GM19455 (cell line): ENCODE results near the gene GCNA.

Experiments used
- ATAC-seq: cut with Tn5 transposase; IDR thresholded peaks from one replicate; pipeline ENCODE4 v1.9.1; 2021; ENCODE audit not compliant: unreplicated experiment

GCNA gene

GRCh38 chrX:71615056-71615455 lies 36.8 kb downstream of the GCNA start:
- ATAC-seq, result no peak

DNA sequence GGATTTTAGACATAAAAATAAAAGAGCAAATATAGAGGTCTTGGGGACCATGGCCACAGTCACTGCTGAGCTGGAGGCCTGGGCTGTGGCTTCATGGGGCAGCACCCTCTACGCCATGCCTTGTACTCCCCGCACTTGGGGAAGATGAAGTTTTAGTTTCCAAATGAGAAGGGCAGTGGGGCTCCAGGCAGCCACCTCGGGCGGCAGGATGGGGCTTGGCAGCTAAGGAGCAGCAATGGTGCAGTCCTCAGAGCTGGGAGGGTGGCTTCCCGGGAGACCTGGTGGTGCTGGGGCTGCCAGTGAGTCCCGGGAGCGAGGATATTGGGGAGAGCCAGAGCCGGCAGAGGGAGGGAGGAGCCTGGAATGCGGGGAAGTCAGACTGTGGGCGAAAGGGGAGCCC lies 37.7 kb downstream of the GCNA start:
- no peak for ATAC-seq

- ATAC-seq, result no peak
These were observed 38.7 kb downstream of the GCNA start for GRCh38 chrX:71616672-71617529.

DNA sequence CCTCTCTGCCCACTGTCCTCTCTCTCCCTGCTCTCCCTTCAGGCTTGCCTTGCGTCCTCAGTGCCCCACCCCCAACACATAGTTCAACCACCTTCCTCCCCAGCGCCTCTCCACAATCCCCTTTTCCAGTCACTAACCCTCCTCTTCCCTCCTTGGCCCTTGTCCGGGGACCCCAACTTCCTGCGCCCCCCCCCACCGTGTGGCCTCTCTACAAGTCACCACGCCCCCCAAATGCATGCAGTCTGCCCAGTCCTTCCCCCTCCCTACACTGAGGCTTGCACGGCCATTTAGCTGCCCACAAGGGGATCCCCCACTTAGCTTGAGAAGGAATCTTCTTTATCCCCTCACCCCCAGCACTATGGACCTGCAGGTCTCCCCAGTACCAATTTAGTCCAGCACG lies 39.5 kb downstream of the GCNA start:
- ATAC-seq, result no peak

DNA sequence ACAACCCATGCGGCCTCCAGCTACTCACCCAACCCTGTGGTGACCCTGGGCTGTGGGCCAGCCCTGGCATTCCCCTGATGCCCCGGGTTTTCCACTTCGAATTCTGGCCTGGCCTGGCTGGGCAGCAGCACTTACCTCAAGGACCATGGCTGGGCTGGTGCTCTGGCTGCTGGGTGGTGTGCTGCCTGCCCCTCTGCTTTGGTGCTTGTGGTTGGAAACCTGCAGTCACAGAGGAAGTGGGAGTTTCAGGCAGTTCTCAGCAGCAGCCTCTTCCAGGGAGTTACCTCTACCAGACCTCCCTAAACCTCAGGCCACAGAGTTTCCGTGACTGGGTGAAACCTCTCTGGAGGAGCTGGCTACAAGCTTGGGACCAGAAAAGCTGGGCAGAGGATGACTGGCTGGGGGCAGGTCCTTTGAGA lies 40.1 kb downstream of the GCNA start, which contains the start of gene CXCR3:
Gene CXCR3 (minus strand): TSS at position 209 of the 419 bp plus-strand sequence. CDS start 62 bp downstream, at position 147.
- peak; percentile 66 for ATAC-seq

DNA sequence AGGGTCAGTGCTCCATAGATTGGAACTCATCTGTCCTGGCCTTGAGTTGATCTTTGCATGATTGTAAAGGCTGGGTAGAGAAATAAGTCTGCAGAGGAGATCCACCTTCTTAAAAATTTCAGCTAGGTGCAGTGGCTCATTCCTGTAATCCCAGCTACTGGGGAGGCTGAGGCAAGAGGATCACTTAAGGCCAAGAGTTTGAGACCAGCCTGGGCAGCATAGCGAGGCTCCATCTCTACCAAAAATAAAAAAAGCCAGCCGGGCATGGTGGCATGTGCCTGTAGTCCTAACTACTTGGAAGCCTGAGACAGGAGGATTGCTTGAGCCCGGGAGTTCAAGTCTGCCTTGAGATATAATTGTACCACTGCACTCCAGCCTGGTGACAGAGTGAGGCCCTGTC lies 40.5 kb downstream of the GCNA start:
- ATAC-seq, result no peak

- no peak for ATAC-seq
These were observed 41.0 kb downstream of the GCNA start for GRCh38 chrX:71619193-71619592.

- no peak for ATAC-seq
These were observed 41.7 kb downstream of the GCNA start for GRCh38 chrX:71619986-71620385.

DNA sequence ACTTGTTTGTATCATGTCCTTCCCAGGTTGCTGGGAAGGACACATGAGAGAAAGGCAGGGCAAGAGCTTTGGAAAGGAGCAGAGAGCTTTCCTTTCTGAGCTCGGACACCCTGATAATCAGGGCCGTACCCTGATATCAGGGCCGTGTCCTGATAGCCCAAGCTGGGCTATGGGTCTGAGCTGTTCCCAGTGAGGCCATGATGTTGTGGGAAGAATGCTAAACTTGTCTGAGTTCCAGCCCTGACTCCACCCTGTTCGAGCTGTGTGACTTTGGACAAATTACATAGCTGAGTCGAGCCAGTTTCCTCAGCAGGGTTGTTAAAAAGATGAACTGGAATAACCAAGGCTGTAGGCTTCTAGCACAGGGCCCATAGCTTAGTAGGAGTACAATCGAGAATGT lies 43.4 kb downstream of the GCNA start:
- ATAC-seq, result no peak

DNA sequence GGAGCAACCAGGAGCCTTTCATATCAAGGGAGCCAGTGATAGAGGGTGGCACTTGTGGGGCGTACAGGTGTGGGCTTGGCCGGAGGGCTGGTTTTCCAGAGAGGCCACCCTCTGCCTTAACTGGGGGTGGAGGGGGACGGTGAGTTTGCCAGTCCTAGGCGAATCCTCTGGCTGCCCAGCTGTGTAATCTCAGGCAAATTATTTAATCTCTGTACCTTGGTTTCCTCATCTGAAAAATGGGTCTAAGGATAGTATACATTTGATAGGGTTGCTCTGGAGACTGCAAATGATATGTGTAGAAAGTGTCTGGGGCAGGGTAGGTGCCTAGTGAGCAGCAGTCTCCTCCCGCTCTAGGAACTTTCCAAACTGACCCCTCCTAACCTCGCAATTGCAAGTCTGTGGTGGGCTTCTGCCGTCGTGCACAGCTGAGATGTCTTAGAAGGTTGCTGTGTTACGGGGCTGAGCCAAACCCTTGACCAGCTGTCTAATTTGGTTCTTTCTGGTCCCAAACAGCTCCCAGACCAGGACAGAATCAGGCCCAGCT lies 43.9 kb downstream of the GCNA start:
- no peak for ATAC-seq

GRCh38 chrX:71622576-71623450 lies 44.6 kb downstream of the GCNA start:
- peak; percentile 45 for ATAC-seq

DNA sequence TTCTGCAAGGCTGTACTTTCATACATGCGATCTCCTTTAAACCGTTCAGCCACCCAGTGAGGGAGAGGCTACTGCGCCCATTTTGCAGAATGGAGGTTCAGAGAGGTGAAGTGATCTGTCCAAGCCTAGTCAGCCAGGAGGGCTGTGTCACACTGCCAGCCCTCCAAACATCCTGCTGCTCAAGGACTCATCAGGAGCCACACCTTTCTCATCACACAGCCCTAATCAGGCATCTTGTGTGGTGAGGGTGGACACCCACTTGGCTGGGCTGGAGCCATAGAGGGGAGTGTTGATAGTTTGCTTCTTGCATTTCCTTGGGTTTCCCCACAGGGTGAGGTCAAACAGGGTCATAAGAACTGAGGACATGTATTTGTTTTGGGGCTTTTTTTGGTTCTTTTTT lies 45.5 kb downstream of the GCNA start:
- no peak for ATAC-seq

- ATAC-seq, result no peak
These were observed 47.2 kb downstream of the GCNA start for GRCh38 chrX:71625471-71625870.

DNA sequence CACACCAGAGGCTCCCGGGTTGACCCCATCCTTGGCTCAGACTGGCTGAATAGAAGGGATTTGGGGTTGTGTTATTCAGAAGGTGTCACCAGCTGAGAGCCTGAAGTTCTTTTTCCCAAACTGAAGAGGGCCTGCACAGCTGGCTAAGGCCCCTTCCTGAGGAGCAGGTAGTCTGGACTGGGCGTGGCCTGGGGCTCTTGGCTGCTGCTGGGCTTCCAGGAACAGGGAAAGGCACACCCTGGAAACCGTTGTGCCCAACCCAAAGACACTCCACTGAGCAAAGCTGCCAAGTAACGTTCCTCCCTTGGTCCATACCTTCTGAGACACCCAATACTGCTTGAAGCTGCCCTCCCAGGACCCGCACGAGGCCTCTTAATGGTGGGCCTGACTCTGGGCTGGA lies 48.3 kb downstream of the GCNA start:
- ATAC-seq, result no peak

GRCh38 chrX:71627588-71628404 lies 49.6 kb downstream of the GCNA start:
- no peak for ATAC-seq

GRCh38 chrX:71629467-71629866 lies 51.2 kb downstream of the GCNA start:
- ATAC-seq, result no peak

GRCh38 chrX:71632923-71633657 lies 54.9 kb downstream of the GCNA start:
- no peak for ATAC-seq

GRCh38 chrX:71634366-71634765 lies 56.1 kb downstream of the GCNA start:
- ATAC-seq, result no peak

DNA sequence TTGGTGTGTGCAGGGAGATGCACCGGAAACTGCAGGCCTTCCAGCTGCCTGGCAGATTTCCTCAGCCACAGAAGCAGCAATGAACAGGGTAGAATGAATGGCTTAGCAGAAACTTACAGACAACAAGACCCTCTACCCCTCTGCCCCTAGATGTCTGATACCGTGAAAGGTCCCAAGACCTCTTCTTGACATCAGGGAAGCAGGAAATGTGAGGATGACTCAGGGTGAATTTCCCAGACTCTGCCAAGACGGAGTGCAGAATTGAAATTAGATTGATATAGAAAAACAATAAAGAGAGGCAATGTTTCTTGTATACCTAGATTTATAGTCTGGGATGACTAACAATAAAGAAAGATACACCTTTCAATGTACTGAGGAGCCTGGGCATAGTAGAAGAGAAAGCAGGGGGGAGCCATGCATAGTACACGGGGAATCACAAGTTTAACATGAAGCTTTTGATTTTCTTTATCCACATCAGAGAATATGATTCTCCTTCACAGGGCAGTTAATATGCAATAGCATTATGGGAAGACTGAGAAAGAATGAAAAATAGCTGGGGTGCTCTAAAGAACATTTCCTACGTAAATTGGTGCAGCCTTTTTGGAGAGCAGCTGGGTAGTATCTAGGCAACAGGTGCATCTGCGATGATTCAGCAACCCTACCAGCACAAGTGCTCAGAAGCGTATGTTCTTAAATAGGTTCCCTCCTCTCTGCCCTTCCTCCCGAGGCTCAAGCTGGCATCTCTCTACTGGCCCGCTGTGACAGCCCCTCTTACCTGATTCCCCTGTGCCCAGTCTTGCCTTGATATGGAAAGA lies 58.4 kb downstream of the GCNA start:
- no peak for ATAC-seq
